Ishikawa (cell line): ENCODE data around the gene CDHR3.

Experiments used
- CEBPB ChIP-seq: IDR thresholded peaks from 2 replicates; pipeline ENCODE4 v1.6.1; 2012
- CREB1 ChIP-seq: IDR thresholded peaks from 2 replicates; pipeline ENCODE4 v1.6.1; 2012; ENCODE audit warnings: low read depth
- EGR1 ChIP-seq: IDR thresholded peaks from 2 replicates; pipeline ENCODE4 v1.6.1; 2012
- EP300 ChIP-seq: IDR thresholded peaks from 2 replicates; pipeline ENCODE4 v1.6.1; 2012; ENCODE audit warnings: borderline replicate concordance
- FOXM1 ChIP-seq: IDR thresholded peaks from 2 replicates; pipeline ENCODE4 v1.6.1; 2012; ENCODE audit warnings: low read depth, borderline replicate concordance
- MAX ChIP-seq: IDR thresholded peaks from 2 replicates; pipeline ENCODE4 v1.6.1; 2012
- NFIC ChIP-seq: IDR thresholded peaks from 2 replicates; pipeline ENCODE4 v1.6.1; 2012
- RAD21 ChIP-seq: IDR thresholded peaks from 2 replicates; pipeline ENCODE4 v1.6.1; 2012; ENCODE audit warnings: low read depth
- REST ChIP-seq: IDR thresholded peaks from 2 replicates; pipeline ENCODE4 v1.6.1; 2012; ENCODE audit warnings: low read depth, mild to moderate bottlenecking
- TAF1 ChIP-seq: IDR thresholded peaks from 2 replicates; pipeline ENCODE4 v1.6.1; 2012; ENCODE audit warnings: low read depth, mild to moderate bottlenecking
- TCF12 ChIP-seq: IDR thresholded peaks from 2 replicates; pipeline ENCODE4 v1.6.1; 2012; ENCODE audit warnings: low read depth
- TEAD4 ChIP-seq: IDR thresholded peaks from 2 replicates; pipeline ENCODE4 v1.6.1; 2012
- USF1 ChIP-seq: IDR thresholded peaks from 2 replicates; pipeline ENCODE4 v1.6.1; 2012
- YY1 ChIP-seq: IDR thresholded peaks from 2 replicates; pipeline ENCODE4 v1.6.1; 2012; ENCODE audit warnings: low read depth
- ZBTB7A ChIP-seq: IDR thresholded peaks from 2 replicates; pipeline ENCODE4 v1.6.1; 2012; ENCODE audit warnings: low read depth

The CDHR3 gene

GRCh38 chr7:106052681-106053080, 89.6 kb downstream of the CDHR3 start:
- TF ChIP-seq EGR1 (no peak), TAF1 (no peak), TEAD4 (no peak), CREB1 (no peak), RAD21 (no peak), REST (no peak), YY1 (no peak), FOXM1 (no peak), MAX (no peak), USF1 (no peak), TCF12 (no peak), EP300 (no peak), NFIC (no peak), ZBTB7A (no peak), CEBPB (no peak)

GRCh38 chr7:106053109-106053508, 90.0 kb downstream of the CDHR3 start:
- TF ChIP-seq RAD21 (no peak), FOXM1 (no peak), CREB1 (no peak), EGR1 (no peak), CEBPB (no peak), REST (peak; percentile 73), NFIC (no peak), ZBTB7A (no peak), EP300 (no peak)

GRCh38 chr7:106054156-106054910, 91.3 kb downstream of the CDHR3 start:
- no peak for TF ChIP-seq TCF12
- no peak for TF ChIP-seq MAX
- TF ChIP-seq ZBTB7A, result no peak
- TF ChIP-seq FOXM1, result no peak
- no peak for TF ChIP-seq USF1
- no peak for TF ChIP-seq RAD21

GRCh38 chr7:106054971-106055532, 92.0 kb downstream of the CDHR3 start:
- TF ChIP-seq TEAD4 (no peak), TAF1 (no peak), TCF12 (no peak), RAD21 (no peak), EP300 (no peak)

- no peak for TF ChIP-seq TCF12
- peak; percentile 97 for TF ChIP-seq RAD21
- TF ChIP-seq USF1, result no peak
- TF ChIP-seq ZBTB7A, result no peak
- no peak for TF ChIP-seq EGR1
- no peak for TF ChIP-seq TEAD4
- TF ChIP-seq NFIC, result no peak
- 0 out of 2 replicates have a peak, but pooled peaks have one; percentile 17 for TF ChIP-seq MAX
- no peak for TF ChIP-seq REST
- no peak for TF ChIP-seq CREB1
- TF ChIP-seq CEBPB, result no peak
- TF ChIP-seq FOXM1, result no peak
- TF ChIP-seq YY1, result no peak
- TF ChIP-seq TAF1, result no peak
- TF ChIP-seq EP300, result no peak
Measured at GRCh38 chr7:106056513-106057203, 93.6 kb downstream of the CDHR3 start.
